Measurements from ENCODE around the gene MS4A14.

DNA sequence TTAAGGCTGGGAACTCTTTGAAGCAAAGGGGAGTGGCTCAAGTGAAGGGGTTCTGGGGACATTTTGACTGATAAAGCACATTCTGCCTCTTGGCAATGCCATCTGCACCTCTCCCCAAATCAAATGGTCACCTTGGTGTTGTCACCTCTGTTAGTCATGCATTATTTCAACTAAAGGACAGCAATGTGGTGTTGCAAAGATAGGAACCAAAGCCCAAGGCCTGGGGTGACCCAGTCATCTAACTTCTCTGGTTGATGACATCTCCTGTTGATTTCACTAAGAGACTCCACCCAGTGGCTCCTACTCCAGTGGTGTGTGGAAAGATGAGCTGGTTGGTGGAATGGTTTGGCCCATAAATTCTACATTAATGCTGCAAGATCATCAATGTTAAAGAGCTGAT is 51.6 kb downstream of the MS4A14 start:
- no peak for TF ChIP-seq EZH2 (IDR thresholded peaks at IDR 0.05; ENCODE audit: low read depth)
- TF ChIP-seq, protein P1, sequence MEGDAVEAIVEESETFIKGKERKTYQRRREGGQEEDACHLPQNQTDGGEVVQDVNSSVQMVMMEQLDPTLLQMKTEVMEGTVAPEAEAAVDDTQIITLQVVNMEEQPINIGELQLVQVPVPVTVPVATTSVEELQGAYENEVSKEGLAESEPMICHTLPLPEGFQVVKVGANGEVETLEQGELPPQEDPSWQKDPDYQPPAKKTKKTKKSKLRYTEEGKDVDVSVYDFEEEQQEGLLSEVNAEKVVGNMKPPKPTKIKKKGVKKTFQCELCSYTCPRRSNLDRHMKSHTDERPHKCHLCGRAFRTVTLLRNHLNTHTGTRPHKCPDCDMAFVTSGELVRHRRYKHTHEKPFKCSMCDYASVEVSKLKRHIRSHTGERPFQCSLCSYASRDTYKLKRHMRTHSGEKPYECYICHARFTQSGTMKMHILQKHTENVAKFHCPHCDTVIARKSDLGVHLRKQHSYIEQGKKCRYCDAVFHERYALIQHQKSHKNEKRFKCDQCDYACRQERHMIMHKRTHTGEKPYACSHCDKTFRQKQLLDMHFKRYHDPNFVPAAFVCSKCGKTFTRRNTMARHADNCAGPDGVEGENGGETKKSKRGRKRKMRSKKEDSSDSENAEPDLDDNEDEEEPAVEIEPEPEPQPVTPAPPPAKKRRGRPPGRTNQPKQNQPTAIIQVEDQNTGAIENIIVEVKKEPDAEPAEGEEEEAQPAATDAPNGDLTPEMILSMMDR (conservative IDR thresholded peaks at IDR 0.05) = no peak
